HG03025 (cell line): ENCODE measurements around the gene CC2D1A.

ENCODE experiments used
- ATAC-seq: cut with Tn5 transposase; IDR thresholded peaks from one replicate; pipeline ENCODE4 v1.9.1; 2021; ENCODE audit warnings: mild to moderate bottlenecking, moderate library complexity; ENCODE audit not compliant: unreplicated experiment, low FRiP score

Gene CC2D1A

GRCh38 chr19:13876834-13877233 lies 29.2 kb upstream of the CC2D1A start, which contains the start of gene NANOS3:
Gene NANOS3, plus strand, starts transcription at chr19:13877134. Its CDS starts 115 bp downstream, at chr19:13877249.
- ATAC-seq, result no peak

GRCh38 chr19:13877303-13877702 lies 28.7 kb upstream of the CC2D1A start:
- no peak for ATAC-seq

DNA sequence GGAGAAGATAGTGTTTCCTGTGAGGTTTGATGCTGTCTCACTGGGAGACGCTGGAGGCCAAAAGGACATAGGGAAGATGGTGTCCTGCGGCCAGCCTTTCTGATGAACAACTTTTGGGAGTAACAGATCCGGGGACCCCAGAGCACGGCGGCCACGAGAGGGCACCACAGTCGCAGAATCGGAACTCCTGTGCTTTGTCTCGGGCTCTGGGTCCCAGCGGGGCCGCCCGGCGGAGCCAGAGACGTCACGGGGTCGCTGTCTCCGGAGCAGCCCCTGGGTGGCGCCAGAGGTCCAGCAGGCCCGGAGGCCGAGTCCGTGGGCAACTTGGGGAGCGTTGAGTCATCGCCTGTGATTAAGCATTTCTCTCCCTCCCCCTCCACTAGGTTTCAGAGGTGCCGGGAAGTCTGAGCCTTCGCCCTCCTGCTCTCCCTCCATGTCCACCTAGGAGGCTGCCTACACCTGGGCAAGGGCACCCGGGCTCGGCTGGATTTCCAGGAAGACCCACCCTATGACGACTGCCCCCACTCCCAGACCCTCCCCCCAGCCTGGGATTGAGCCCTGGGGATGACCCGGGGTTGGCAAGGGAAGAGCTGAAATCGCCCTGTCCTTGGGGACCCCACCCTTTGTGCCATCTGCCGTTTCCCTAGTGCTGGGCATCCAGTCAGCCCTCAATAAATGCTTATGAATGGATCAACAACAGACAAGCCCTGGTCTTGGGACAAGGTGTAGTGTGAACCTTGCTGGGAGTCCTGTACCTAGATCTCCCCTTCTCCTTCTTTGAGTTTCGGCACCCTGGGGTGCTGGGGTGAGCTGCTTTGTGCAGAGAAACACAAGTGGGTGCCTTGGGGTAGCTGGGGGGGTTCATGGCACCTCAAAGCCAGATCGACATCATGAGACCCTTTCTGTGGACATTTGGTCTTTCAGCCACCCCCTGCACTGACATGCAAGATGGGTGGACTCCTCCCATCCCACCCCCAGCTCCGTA lies 25.6 kb upstream of the CC2D1A start:
- peak; percentile 81 for ATAC-seq

DNA sequence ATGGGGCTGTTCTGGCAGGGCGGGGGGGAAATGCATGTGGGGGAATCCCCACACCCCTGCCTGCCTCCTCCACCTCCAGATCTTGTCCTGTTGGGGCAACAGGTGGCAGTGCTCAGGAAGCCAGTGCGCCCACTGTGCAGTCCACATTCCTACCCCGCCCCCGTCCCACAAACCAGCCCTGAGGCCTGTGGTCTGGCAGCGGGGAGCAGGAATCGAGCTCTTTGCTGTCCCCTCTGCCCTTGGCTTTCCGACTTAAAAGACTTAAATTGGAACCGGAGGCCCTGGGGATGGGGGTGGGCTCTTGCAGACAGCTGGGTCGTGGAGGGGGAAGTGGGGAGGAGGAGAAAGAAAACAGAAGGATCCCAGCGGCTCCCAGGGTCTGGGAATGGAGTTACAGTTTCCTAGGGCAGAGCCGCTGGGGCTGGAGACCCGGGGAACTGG lies 24.7 kb upstream of the CC2D1A start:
- no peak for ATAC-seq

DNA sequence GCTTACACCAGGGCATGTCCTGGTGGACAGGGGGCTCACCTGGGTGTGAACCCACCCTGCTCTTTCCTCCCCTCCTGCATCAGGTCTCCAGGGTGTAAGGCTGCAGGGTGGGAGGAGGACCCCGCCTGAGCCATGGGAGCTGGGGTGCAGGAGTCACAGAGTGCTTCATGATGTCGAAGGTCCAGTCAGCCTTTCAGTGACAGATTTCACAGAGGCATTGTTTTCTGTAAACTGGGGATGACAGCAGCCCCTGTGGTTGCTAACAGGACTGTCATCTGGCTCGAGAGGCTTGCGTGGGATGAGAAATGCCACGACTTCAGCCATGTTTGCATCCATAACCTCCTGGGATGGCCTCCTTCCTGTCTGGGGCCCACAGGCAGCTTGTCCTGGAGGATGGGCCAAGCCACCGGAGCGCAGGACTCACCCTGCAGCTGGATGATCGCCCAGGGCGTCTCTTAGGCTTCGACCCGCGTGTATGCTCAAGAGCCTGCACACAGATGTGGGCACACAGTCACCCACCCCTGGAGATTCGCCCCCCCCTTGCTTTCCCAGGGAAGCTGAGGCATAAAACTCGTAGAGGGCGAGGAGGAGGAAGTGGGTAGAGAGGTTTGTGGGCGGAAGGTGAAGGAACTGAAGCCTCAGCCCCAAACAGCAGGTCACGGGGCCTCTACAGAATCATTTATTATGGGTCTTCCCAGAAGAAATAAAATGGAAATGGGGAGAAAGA lies 24.1 kb upstream of the CC2D1A start:
- no peak for ATAC-seq

DNA sequence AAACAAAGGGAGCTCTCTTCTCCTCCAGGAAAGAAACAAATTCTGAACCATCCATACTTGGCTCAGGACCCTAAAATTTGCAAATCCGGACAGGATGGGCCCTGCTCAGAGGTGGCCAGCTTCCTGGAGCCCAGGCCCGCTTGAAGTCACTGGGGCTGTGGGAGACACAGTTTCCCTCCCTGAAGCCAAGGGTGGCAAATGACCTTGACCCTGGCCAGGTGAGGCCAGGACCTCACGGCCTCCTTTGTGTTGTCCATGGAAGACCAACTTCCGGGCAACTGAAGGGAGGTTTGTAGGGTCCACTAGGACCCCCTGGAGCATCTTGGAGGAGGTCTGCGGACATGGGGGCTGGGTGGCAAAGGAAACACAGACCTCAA lies 23.6 kb upstream of the CC2D1A start:
- no peak for ATAC-seq

DNA sequence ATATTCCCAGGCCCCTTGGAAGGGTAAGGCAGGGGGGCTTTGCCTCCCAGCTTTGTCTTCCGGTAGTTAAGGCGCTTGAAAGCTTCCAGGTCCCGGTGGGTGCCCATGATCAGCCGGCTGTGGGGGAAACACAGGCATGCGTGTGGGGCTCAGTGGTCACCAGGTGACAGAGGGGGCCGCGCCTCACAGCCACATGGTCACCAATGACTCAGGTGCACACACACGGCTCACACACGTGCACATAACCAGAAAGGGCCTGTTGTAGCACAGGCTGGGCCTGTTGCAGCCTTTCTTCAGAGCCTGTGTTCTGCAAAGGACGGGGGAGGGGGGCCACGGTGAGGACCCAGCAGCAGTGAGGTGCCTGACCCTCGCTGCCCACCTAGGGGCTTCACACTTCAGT lies 23.2 kb upstream of the CC2D1A start:
- no peak for ATAC-seq

DNA sequence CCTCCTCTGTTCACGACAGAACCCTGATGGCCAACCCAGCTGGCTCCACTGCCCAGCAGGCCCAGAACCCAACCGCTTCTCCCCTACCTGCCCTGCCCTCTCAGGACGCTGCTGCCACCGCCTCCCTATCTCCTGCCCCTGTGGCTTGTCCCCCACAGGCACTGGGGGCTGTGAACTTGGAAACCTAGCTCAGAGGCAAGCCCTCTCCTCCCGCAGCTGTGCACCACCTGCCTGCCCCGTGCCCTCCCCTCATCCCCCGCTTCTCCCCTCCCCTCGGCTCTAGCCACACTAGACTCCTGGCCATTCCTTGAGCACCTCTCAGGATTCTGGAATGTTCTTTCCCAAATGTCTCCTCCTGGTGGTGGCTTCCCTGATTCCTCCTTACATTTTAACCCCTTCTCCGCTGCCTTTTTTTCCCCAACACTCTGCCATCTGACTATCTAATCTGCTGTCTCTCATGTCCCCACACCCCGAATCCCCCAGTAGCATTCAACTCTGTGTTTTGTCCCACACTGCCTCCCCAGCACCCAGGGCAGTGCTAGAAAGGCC lies 22.4 kb upstream of the CC2D1A start:
- ATAC-seq, result no peak

DNA sequence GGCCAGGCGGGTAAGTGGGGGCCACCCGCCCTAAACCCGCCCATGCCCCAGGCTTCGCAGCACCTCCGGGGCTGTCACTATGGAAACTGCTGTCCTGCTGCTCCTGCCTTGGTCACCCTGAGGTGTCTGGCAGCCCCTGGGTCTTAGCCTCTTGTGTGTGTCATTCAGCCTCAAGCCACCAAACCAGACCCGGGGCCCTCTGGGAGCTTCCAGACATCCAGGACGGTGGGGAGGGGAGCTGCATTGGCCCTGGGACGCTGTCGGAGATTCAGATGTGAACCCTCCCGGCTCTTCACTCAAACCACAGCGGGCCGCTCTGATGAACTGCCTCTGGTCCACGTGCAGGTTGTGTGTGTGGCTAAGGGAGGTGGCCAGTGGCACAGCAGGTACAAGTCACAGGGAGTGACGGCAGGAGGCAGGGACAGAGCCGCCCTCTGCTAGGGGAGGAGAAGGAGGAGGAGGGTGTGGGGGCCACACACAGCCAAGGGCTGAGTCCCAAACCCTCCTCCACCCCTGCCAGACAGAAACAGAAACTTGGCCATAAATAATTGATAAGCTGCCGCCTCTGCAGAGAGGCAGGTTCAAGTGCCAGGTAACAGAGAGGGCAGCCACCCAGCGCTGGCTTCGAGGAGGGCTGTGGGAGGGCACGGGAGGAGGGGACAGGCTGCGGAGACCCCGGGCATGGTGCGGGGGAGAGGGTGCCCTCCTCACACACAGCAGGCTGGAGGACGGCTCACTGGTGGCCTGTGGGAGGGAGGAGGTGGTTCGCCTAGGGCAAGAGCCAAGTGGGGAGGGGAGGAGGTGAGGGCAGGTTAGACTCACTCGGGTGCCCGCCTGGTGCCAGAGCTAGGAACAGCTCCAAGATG lies 21.0 kb upstream of the CC2D1A start:
- no peak for ATAC-seq

DNA sequence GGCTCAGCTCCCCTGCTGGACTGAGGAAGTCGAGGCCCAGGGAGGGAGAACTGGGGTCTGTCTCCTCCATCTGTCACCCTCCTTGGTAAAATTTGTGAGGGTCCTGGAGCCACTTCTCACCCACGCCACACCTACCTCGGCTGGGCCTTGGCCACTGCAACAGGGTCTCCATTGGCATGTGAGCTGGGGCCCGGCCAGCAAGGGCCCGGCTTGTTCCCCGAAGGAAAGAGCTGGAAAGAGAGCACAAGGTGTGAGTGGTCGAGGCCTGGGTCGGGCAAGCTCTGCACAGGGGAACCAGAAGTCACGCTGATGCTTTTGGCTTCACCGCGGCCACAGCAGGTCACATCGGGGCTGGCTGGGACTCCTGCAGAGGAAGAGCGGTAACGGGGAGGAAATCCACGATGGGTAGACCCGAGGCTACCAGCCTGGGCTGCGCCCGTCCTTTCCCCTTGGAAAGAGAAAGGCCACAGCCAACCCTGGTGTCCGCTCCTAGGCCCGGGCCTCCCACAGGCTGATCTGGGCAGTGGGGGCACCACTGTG lies 20.1 kb upstream of the CC2D1A start:
- ATAC-seq, result no peak

DNA sequence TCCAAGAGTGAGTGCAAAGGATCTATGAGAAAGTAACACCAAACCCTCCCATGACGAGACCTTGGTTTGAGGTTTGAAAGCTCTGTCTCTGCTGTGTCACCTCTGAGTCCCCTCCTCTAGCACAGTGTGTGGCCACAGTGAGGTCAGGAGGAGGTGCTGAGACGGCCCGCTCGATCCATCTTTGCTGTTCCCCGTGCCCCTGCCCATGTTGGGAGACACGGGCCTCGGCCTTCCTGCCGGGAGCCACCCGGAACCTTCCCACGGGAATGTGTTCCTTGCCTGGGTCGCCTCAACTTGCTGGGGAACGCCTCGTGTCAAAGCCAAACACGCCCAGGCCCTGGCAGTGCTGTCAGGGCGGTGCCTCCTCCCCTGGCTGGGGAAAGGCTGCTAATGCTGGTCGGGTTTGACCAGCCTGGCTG lies 19.0 kb upstream of the CC2D1A start:
- no peak for ATAC-seq

GRCh38 chr19:13887517-13887916 lies 18.5 kb upstream of the CC2D1A start:
- no peak for ATAC-seq

- no peak for ATAC-seq
Observed at GRCh38 chr19:13888281-13888680, 17.7 kb upstream of the CC2D1A start.

DNA sequence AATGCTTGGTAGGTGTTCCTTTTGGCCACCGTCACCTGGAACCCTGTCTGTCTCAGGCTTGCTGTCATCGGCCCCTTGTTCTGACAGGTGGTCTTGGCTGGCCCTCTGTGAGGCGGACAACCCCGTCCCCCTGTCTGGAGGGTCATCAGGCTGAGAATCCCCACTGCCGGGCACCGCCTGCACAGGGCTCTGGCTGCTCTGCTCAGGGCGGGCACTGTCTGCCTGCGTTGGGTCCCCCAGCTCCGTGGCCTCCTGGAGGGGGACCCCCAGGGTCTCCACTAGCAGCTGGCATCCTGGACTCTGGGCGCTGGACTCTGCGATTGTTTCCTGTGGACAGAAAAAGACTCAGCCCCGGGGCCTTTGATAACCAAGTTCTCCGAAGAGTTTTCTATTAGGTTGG lies 15.9 kb upstream of the CC2D1A start:
- ATAC-seq, result no peak

DNA sequence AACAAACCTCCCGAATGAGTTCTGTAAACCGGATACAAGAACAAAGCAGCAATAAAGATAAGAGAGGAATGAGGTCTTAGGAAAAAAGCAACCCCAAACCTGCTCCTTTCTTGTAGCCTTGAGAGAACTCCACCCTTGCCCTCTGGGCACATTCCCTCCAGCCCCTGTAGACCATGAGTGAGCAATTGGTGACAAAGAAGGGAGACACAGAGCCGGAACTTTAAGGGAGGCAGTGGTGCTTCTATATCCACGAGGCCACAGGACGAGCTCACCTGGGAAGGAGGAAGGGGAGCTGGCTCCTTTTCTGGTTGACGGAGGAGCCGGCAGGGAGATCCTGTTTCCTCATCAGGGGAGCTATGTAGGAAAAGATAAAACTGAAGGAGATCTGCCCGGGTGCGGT lies 13.1 kb upstream of the CC2D1A start:
- ATAC-seq, result no peak

DNA sequence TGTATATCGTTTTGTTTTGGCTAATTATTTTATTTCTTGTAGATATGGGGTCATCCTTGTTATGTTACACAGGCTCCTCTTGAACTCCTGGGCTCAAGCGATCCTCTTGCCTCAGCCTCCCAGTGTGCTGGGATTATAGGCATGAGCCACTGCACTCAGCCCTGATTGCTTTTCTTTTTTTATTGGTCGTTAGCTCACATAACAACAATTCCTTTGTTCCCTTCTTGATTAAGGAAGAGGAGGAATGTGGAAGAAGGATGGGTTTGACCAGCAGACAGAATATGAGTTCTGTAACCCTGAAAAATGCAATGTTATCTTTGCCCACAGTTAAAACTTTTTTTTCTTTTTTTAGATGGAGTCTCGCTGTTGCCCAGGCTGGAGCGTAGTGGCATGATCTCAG lies 11.4 kb upstream of the CC2D1A start:
- ATAC-seq, result no peak

DNA sequence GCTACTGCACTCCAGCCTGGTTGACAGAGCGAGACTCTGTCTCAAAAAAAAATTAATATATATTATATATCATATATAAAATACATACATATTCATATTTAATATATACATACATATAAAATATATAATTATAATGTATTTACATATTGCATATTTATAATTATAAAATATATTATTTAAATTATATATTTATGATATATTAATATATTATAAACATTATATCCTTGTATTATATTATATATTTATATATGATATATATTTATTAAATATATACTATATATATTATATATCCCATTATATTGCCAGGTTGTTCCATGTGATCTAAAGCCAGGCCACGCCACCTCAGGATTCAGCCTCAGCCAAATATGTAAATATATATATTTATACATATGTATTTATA lies 9.8 kb upstream of the CC2D1A start:
- ATAC-seq, result no peak

- no peak for ATAC-seq
Observed at GRCh38 chr19:13899393-13899792, 6.6 kb upstream of the CC2D1A start.

DNA sequence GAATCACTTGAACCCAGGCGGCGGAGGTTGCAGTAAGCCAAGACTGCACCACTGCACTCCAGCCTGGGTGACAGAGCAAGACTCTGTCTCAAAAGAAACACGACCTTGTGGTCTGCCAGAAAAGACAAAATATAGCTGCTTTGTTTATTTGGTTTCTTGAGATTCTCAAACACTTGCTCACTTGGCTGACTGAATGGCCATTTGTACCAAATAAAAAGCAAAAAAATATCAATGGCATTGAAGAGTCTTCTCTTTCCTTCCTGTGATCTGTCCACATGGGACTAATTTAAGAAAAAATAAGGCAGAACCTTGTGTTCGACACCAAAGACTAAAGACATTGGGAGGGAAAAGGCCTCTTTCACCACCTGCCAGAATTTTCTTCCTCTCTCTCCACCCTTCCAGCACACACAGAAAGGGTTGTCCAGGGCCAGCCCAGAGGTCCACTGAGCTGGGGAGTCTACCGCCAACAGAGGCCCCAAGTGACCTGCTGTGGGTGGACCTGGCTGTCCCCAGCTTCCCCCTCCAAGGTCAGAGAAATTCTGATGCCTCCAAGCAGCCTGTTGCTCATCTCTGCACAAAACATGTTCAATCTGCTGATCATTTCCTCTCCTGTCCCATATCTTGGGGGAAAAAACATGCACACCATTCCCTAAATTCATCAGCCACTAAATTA lies 6.0 kb upstream of the CC2D1A start:
- ATAC-seq, result no peak
